ENCODE data around the gene ITGB3.

DNA sequence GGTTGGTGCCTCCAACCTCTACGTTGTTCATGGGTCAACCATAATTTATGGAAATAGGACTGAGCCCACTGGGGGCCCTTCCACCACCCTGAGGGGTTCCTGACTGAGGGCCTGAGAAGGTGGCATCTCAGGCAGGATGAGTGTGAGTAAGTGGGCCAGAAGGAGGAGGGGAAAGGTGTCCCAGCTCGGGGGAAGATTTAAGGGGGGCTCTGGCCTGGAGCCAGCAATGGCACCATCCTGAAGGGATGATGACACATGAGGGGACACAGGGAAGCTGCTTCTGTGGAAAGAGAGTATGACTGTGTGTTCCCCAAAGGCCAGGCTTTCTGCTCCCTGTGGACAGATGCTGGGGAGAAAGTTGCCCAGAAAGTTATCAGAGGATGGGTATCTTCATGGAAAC lies 25.8 kb upstream of the ITGB3 start:
- no peak for TF ChIP-seq HDAC2 (IDR thresholded peaks at IDR 0.05; ENCODE audit: borderline replicate concordance in 1 of 2, low read depth in 2 of 2, low read length in 2 of 2)
- TF ChIP-seq EZH2 (IDR thresholded peaks at IDR 0.05; ENCODE audit: low read depth, low read length, severe bottlenecking) = no peak
- TF ChIP-seq, protein P1, sequence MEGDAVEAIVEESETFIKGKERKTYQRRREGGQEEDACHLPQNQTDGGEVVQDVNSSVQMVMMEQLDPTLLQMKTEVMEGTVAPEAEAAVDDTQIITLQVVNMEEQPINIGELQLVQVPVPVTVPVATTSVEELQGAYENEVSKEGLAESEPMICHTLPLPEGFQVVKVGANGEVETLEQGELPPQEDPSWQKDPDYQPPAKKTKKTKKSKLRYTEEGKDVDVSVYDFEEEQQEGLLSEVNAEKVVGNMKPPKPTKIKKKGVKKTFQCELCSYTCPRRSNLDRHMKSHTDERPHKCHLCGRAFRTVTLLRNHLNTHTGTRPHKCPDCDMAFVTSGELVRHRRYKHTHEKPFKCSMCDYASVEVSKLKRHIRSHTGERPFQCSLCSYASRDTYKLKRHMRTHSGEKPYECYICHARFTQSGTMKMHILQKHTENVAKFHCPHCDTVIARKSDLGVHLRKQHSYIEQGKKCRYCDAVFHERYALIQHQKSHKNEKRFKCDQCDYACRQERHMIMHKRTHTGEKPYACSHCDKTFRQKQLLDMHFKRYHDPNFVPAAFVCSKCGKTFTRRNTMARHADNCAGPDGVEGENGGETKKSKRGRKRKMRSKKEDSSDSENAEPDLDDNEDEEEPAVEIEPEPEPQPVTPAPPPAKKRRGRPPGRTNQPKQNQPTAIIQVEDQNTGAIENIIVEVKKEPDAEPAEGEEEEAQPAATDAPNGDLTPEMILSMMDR (IDR thresholded peaks at IDR 0.05; ENCODE audit: control extremely low read depth in 1 of 3, insufficient read depth in 1 of 3, low read depth in 1 of 3, low read length in 3 of 3) = no peak
- no peak for TF ChIP-seq FOSL1 (IDR thresholded peaks at IDR 0.05; ENCODE audit: insufficient read depth, low read depth, low read length)
- TF ChIP-seq RAD21 (IDR thresholded peaks at IDR 0.05 in 1 of 2, conservative IDR thresholded peaks at IDR 0.05 in 1 of 2; ENCODE audit: low read depth in 2 of 2, low read length in 2 of 2) = no peak
- no peak for TF ChIP-seq CBX5 (IDR thresholded peaks at IDR 0.05; ENCODE audit: low read depth, low read length)
- TF ChIP-seq SP2 (IDR thresholded peaks at IDR 0.05; ENCODE audit: low read length) = no peak
